Panc1 (cell line): ENCODE data around the gene TRPM1. TPM values are rescaled to one million over a fixed set of nuclear protein-coding genes. Genes with fewer than 3 reads are reported as not detected.

Experiments used
- ATAC-seq: fragments of 200-7000 bp; cut with Tn5 transposase; 2 replicates; pipeline ENCODE4 v1.9.1; 2020; ENCODE audit warnings: mild to moderate bottlenecking, moderate library complexity
- BruUV-seq: library from RNA; stranded (reverse); fragments of 400-500 nt; replicated peaks from 2 replicates; lab custom pipeline; 2021; lab: Mats Ljungman, UMichigan
- CTCF ChIA-PET: fragments of 300-600 bp; sonication (Branson Sonifier 250); formaldehyde crosslinking; loops from one replicate; lab custom pipeline; 2022; ENCODE audit warnings: antibody characterized with exemption; lab: Charles Lee
- POLR2A ChIA-PET: fragments of 300-600 bp; sonication (Branson Sonifier 250); formaldehyde crosslinking; loops from one replicate; lab custom pipeline; 2022; ENCODE audit warnings: antibody characterized with exemption; lab: Charles Lee
- DNase-seq: peaks from one replicate; pipeline ENCODE4 v3.0.0-alpha.2; 2010; ENCODE audit warnings: low read depth, low spot score
- H3K27ac ChIP-seq: 2 replicates; pipeline ENCODE4 v1.5.1; 2011; ENCODE audit warnings: mild to moderate bottlenecking, low read length, inconsistent platforms
- H3K27me3 ChIP-seq: fragments of 200-500 bp; sonication (Bioruptor generic); 2 replicates; pipeline ENCODE4 v1.6.0; 2014; ENCODE audit warnings: low read length, inconsistent platforms; ENCODE audit not compliant: control insufficient read depth, insufficient read depth
- H3K36me3 ChIP-seq: fragments of 200-500 bp; sonication (Bioruptor generic); 2 replicates; pipeline ENCODE4 v1.5.1; 2014; ENCODE audit warnings: inconsistent platforms, mild to moderate bottlenecking, low read length, moderate library complexity; ENCODE audit not compliant: control insufficient read depth, insufficient read depth
- H3K4me1 ChIP-seq: 2 replicates; pipeline ENCODE4 v1.5.1; 2011; ENCODE audit warnings: inconsistent platforms, mild to moderate bottlenecking, low read length, moderate library complexity; ENCODE audit not compliant: control insufficient read depth, insufficient read depth
- H3K4me3 ChIP-seq, 2 experiments: 2 replicates each; pipeline ENCODE4 v1.5.1; 2011 to 2012; ENCODE audit warnings: low read depth in 2 of 2, low read length in 2 of 2, mild to moderate bottlenecking in 2 of 2, inconsistent platforms in 1 of 2, moderate library complexity in 1 of 2
- H3K9me3 ChIP-seq: fragments of 200-500 bp; sonication (Bioruptor generic); 2 replicates; pipeline ENCODE4 v1.5.1; 2014; ENCODE audit warnings: low read depth, mild to moderate bottlenecking, inconsistent platforms, low read length, moderate library complexity; ENCODE audit not compliant: control insufficient read depth, insufficient read depth
- CTCF ChIP-seq: fragments of 450-650 bp; IDR thresholded peaks from 2 replicates; pipeline ENCODE4 v1.5.1; 2017; ENCODE audit warnings: mild to moderate bottlenecking
- POLR2AphosphoS5 ChIP-seq: IDR thresholded peaks from 2 replicates; pipeline ENCODE4 v1.6.1; 2012; ENCODE audit warnings: mild to moderate bottlenecking, low read depth, low read length, moderate library complexity
- REST ChIP-seq, 2 experiments: IDR thresholded peaks; 2 replicates each; pipeline ENCODE4 v1.6.1; 2011 to 2012; ENCODE audit warnings: low read depth in 2 of 2, control low read depth in 1 of 2, low read length in 1 of 2, mild to moderate bottlenecking in 1 of 2, moderate library complexity in 1 of 2; ENCODE audit not compliant: insufficient read depth in 1 of 2
- SIN3A ChIP-seq: IDR thresholded peaks from 2 replicates; pipeline ENCODE4 v1.6.1; 2012; ENCODE audit warnings: low read depth, mild to moderate bottlenecking, low read length, moderate library complexity, borderline replicate concordance; ENCODE audit not compliant: insufficient read depth
- TCF7L2 ChIP-seq: IDR thresholded peaks from 2 replicates; pipeline ENCODE4 v1.6.1; 2011; ENCODE audit warnings: mild to moderate bottlenecking, low read depth, low read length, inconsistent platforms
- in situ Hi-C: cut with HindIII; loops from 2 replicates; pipeline ENCODE4 v1.10.0; 2016; ENCODE audit warnings: low sequenced_read_pairs, low pct_unique_long_range_greater_than_20kb
- intact Hi-C: fragments of 100-400 bp; cut with micrococcal nuclease; formaldehyde crosslinking; loops from one replicate; pipeline ENCODE4 v1.10.0; 2022; ENCODE audit not compliant: unreplicated experiment
- total RNA-seq: library from RNA; stranded (reverse); gene quantifications from one replicate; pipeline ENCODE4 v1.2.1, GENCODE V29; 2021; ENCODE audit not compliant: unreplicated experiment

Gene TRPM1
- total RNA-seq, 1 experiment from 2014 or later, result not detected

- in situ Hi-C loops (no loop called here), intact Hi-C loops (no loop called here)
- no peak for ATAC-seq
- no TSS peak for BruUV-seq
- TF ChIP-seq POLR2AphosphoS5 (no peak), TCF7L2 (no peak), CTCF (no peak)
- ChIA-PET CTCF (no interaction called here), POLR2A (interaction anchor here (0.7 kb wide), 1 partner anchor 170 kb away, joined by 3 read pairs; no protein-coding TSS in a partner anchor)
- H3K4me1 ChIP-seq, result no peaks in the 10 kb centered on the region
- no peak overlapping the region for H3K4me3 ChIP-seq
- no peak overlapping the region for H3K27ac ChIP-seq
- H3K27me3 ChIP-seq, result no peaks in the 10 kb centered on the region
- H3K36me3 ChIP-seq, result no peaks in the 10 kb centered on the region
- DNase-seq, result no peak
- peaks cover 8% of the 10 kb centered on the region; the same call in 1 of the 2 replicates for H3K9me3 ChIP-seq
Observed at GRCh38 chr15:31016446-31016915, 85.0 kb downstream of the TRPM1 start.

- in situ Hi-C loops (no loop called here), intact Hi-C loops (no loop called here)
- POLR2A ChIA-PET, result no interaction called here
- BruUV-seq, result no TSS peak
- Histone ChIP-seq H3K27ac (no peak overlapping the region), H3K9me3 (peaks cover 8% of the 10 kb centered on the region; the same call in 1 of the 2 replicates), H3K27me3 (no peaks in the 10 kb centered on the region), H3K4me1 (no peaks in the 10 kb centered on the region), H3K4me3 (no peak overlapping the region), H3K36me3 (no peaks in the 10 kb centered on the region)
- no peak for TF ChIP-seq SIN3A
- TF ChIP-seq POLR2AphosphoS5, result no peak
- TF ChIP-seq REST (IDR thresholded peaks at IDR 0.05; ENCODE audit: insufficient read depth in 1 of 2, low read depth in 2 of 2, low read length in 1 of 2), result no peak
- TF ChIP-seq TCF7L2, result no peak
- TF ChIP-seq CTCF, result no peak
- ATAC-seq (no peak), DNase-seq (no peak)
- CTCF ChIA-PET, result no interaction called here
Observed at GRCh38 chr15:31014608-31014925, 87.0 kb downstream of the TRPM1 start.
